Subcutaneous abdominal adipose tissue (tissue), 5 donors: ENCODE results near the gene HMGN1.
"Not testable (repeated sequence)": the region's sequence is repeated elsewhere in the genome, so short reads cannot be mapped to it uniquely, and the experiment has no call there.

ENCODE experiments used
- H3K27ac ChIP-seq: one replicate; pipeline ENCODE4 v1.7.0; 2013; ENCODE audit warnings: low read depth, mild to moderate bottlenecking, inconsistent platforms, low read length, moderate library complexity
- H3K27me3 ChIP-seq, 5 donors: one replicate each; pipeline ENCODE4 v1.7.0; 2013; ENCODE audit warnings: low read length in 5 of 5, inconsistent platforms in 1 of 5; ENCODE audit not compliant: control insufficient read depth in 5 of 5, insufficient read depth in 4 of 5
- H3K36me3 ChIP-seq, 5 donors: one replicate each; pipeline ENCODE4 v1.7.0; 2013; ENCODE audit warnings: low read length in 5 of 5; ENCODE audit not compliant: control insufficient read depth in 5 of 5, insufficient read depth in 5 of 5
- H3K4me1 ChIP-seq, 5 donors: one replicate each; pipeline ENCODE4 v1.7.0; 2013; ENCODE audit warnings: low read length in 5 of 5, mild to moderate bottlenecking in 3 of 5, moderate library complexity in 1 of 5; ENCODE audit not compliant: control insufficient read depth in 5 of 5, insufficient read depth in 5 of 5
- H3K4me3 ChIP-seq, 5 donors: one replicate each; pipeline ENCODE4 v1.7.0; 2013; ENCODE audit warnings: low read length in 5 of 5, low read depth in 1 of 5
- H3K9ac ChIP-seq, 5 donors: one replicate each; pipeline ENCODE4 v1.7.0; 2013; ENCODE audit warnings: low read length in 5 of 5, mild to moderate bottlenecking in 4 of 5, moderate library complexity in 3 of 5
- H3K9me3 ChIP-seq, 5 donors: one replicate each; pipeline ENCODE4 v1.7.0; 2013; ENCODE audit warnings: low read length in 5 of 5; ENCODE audit not compliant: control insufficient read depth in 5 of 5
- donor health status: healthy.
- donor health status: healthy.
- donor health status: healthy.
- donor health status: healthy.
- donor health status: healthy.

The HMGN1 gene

DNA sequence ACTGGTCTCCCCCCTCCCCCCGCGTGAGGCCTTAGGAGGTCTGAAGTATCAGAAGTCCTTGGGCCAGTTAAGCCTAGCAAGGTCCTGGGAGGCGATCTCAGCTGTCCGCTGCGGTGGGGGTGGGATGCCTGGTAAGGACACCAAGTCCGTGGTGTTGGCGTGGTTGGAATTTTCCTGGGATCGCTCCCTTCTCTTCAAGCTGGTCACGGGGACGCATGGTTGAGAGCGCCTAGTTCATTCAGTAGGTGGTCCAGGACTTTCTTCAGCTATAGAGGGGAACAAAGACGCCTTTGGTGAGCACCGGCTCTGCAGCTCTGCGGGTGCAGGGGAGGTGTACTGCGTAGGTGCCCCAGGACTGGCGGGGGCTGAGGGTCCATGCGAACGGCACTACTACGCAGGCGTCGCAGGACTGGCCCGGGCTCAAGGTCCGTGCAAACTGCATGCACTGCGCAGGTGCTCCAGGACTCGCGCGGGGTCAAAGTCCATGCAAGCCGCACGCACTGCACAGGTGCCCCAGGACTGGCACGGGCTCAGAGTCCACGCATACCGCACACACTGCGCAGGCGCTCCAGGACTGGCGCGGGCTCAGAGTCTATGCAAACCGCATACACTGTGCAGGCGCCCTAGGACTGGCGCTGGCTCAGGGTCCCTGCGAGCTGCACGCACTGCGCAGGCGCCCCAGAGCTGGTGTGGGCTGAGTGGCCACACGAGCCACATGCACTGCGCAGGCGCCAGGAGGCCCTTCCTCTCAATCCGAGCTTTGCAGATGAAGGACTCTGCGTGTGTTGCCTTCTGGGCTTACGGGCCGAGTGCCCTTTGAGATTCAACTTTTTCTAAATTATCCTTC, 36.6 kb upstream of the HMGN1 start:
- Histone ChIP-seq H3K4me1 (peaks cover 2 to 45% (median 40%) of the 10 kb centered on the region in 5 donors), H3K9ac (peak overlapping the region in 3 of 5 donors; percentile 26 to 33 (median 29))

DNA sequence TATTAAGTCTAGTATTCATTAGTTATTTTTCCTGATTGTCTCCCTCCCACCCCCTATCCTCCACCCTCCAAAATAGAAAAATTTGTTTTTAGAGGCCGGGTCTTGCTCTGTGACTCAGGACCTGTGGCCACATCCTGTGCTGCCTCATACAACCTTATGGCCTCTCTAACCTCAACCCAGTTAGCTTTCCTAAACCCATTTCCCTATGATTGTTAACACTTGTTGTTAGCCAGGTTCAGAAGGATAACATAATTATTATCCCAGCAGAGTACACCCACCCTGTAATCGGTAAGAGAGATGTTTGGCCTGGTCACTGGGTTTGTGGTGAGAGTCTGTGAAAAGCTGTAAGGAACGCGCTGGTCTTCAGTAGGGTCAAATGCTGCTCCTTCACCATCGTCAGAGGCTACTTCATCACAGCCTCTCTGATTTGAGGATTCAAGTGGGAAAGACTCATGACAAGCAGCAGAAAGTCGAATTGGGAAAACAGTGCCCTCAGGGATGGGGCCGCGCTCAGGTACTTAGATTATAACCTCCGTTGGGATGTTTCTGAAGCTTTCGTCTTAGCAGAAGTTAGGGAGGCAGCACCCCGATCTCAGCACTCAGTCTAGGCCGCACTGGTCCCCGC, 35.9 kb upstream of the HMGN1 start:
- Histone ChIP-seq H3K9ac (no peak overlapping the region), H3K27ac (no peak overlapping the region), H3K4me3 (no peak overlapping the region), H3K9me3 (no peaks in the 10 kb centered on the region), H3K27me3 (no peaks in the 10 kb centered on the region), H3K4me1 (peaks cover 2 to 49% (median 43%) of the 10 kb centered on the region in 5 donors), H3K36me3 (no peaks in the 10 kb centered on the region)

More for the DNA sequence above, 36.6 kb upstream of the HMGN1 start:
- Histone ChIP-seq H3K36me3 (peaks cover 0 to 2% (median 0%) of the 10 kb centered on the region in 5 donors), H3K27ac (peak overlapping the region; percentile 30), H3K27me3 (no peaks in the 10 kb centered on the region), H3K9me3 (no peaks in the 10 kb centered on the region), H3K4me3 (peak overlapping the region; percentile 56 to 69 (median 61))

DNA sequence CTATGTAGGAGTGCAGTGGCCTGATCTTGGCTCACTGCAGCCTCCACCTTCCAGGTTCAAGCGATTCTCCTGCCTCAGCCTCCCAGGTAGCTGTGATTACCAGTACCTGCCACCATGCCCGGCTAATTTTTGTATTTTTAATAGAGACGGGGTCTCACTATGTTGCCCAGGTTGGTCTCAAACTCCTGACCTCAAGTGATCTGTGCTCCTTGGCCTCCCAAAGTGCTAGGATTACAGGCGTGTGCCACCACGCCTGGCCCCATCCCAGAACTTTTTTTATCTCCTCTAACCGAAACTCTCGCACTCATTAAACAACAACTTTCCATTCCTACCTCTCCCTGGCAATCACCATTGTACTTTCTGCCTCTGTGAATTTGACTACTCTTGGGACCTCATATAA, 33.2 kb upstream of the HMGN1 start:
- not testable (repeated sequence) for H3K9me3 ChIP-seq, H3K9ac ChIP-seq, H3K27ac ChIP-seq, H3K4me3 ChIP-seq, H3K27me3 ChIP-seq, H3K36me3 ChIP-seq
- peaks cover 2 to 38% (median 30%) of the 10 kb centered on the region in 5 donors for H3K4me1 ChIP-seq

DNA sequence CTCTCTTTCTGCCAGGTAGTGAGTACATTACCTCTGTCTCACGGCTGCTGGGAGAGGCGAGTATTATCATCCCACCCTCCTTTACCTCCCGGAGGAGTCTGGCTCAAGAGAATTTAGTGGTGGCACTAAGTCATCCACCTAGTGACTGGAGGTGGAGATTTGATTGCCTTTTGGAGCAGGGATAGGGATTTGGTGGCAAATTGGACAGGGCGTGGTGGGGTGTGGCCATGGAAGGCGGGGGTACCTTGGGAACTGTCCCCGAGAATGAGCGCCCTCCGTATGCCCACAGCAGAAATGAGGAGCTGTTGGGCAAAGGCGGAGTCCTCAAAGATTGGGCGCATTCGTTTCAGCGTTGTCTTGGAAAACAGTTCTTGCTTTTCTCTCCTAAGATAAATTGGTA, 32.1 kb upstream of the HMGN1 start:
- Histone ChIP-seq H3K27ac (peak overlapping the region; percentile 68), H3K9me3 (no peaks in the 10 kb centered on the region), H3K4me1 (peaks cover 2 to 28% (median 21%) of the 10 kb centered on the region in 5 donors), H3K27me3 (no peaks in the 10 kb centered on the region), H3K9ac (peak overlapping the region in 4 of 5 donors; percentile 56 to 86 (median 77)), H3K4me3 (peak overlapping the region; percentile 74 to 93 (median 77)), H3K36me3 (no peaks in the 10 kb centered on the region)

DNA sequence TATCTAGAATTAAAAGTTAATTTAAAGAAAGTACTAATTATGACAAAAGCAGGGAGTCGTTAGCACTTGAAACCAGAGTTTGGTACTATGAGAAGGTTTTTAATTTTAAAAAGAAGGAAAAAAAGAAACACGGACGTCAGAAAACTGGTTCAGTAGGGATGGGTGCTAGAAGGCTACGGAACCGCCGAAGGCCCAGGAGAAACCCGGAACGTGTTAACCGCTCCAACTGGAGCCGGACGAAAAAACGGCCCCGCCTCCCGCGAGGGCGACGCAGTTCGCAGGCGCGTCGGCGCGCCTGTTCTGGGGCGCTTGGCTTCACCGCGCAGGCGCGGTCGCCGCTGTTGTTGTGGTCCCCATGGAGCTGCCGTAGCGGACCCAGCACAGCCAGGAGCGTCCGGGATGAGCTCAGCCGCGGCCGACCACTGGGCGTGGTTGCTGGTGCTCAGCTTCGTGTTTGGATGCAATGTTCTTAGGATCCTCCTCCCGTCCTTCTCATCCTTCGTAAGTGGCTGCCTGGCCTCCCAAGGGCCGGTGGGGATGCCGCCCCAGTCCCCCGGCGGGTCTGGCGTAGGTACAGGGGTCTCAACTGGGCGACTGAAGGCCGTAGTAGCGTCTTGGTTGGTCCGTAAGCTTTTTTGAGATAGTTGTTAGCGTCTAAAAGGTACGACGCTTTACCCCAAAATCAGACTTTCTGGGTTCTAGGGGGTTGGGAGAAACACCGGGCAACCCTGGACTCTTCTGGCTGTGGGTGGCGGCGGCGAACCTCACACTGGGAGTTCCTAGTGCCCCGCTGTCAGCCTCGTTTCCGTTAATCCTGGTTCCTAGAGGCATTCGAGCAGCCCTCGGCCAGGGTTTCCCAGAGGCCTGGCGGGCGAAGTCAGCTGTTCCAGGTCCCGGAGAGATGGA, 31.4 kb upstream of the HMGN1 start:
- H3K4me1 ChIP-seq: peaks cover 2 to 21% (median 16%) of the 10 kb centered on the region in 5 donors
- peak overlapping the region; percentile 74 to 93 (median 77) for H3K4me3 ChIP-seq
- peak overlapping the region; percentile 56 to 86 (median 78) for H3K9ac ChIP-seq
- peak overlapping the region; percentile 68 for H3K27ac ChIP-seq
- H3K27me3 ChIP-seq: no peaks in the 10 kb centered on the region
- H3K36me3 ChIP-seq: no peaks in the 10 kb centered on the region
- no peaks in the 10 kb centered on the region for H3K9me3 ChIP-seq

DNA sequence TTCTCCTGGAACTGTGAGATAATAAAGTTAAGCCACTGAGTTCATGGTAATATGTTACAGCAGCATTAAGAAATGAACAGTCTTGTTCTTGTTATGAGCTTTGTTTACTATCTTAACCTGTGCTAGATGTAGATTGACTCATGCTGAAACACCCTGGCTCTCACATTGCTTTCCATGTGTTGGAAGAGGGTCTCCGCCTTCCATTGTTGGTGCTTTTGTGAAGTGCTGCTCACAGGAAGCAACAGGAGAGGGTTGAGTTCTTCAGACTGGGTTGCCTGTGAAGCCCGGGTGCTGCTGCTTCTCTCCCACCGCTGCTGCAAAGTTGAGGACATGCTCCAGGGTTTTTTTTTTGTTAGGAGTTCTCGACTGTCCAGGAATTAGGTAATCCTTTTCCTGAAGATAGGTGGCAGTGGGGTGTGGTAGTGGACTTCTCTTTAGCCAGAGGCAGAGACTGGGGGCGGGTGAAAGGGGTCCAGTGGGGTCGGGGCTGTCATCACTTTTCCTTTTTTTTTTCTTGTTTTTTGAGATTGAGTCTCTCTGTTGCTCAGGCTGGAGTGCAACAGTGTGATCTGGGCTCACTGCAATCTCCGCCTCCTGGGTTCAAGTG, 28.7 kb upstream of the HMGN1 start:
- Histone ChIP-seq H3K27me3 (peaks cover 0 to 2% (median 0%) of the 10 kb centered on the region in 5 donors), H3K36me3 (no peaks in the 10 kb centered on the region), H3K4me1 (peaks cover 2 to 18% (median 15%) of the 10 kb centered on the region in 5 donors), H3K9ac (no peak overlapping the region), H3K4me3 (no peak overlapping the region), H3K9me3 (no peaks in the 10 kb centered on the region), H3K27ac (no peak overlapping the region)

DNA sequence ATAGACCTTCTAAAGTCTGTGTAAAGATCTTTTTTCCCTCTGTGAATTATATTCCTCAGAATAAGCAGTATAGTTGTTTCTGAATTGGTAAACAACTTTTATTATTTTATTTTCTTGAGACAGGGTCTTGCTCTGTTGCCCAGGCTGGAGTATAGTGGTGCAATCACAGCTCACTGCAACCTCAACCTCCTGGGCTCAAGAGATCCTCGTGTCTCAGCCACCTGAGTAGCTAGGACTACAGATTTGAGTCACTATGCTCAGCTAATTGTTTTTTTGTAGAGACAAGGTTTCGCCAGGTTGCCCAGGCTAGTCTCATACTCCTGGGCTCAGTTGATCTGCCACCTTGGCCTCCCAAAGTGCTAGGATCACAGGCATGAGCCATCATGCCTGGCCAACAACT, 26.6 kb upstream of the HMGN1 start:
- Histone ChIP-seq H3K9me3 (no peaks in the 10 kb centered on the region), H3K27ac (no peak overlapping the region), H3K4me3 (no peak overlapping the region), H3K9ac (no peak overlapping the region), H3K36me3 (no peaks in the 10 kb centered on the region), H3K27me3 (peaks cover 0 to 2% (median 0%) of the 10 kb centered on the region in 5 donors), H3K4me1 (peaks cover 0 to 10% (median 7%) of the 10 kb centered on the region in 5 donors)

DNA sequence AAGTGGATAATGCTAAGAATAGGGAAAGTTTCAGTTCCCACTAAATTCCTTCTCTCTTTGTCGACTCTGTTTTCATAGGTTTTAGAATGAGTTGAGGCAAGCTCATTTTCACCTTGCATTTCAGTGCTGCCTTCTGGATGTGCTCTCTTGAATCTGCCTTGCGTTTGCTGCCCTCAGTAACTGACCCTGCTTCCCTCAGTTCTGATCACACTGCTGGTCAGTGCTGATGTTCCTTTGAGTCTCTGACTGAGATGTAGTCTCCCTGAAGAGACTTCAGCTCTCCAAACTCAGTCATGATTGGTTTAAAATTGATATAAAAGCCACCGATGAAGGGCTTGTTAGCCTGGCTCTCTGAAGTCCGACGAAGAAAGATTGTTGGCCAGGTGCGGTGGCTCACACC, 25.2 kb upstream of the HMGN1 start:
- H3K9ac ChIP-seq: no peak overlapping the region
- peaks cover 0 to 7% (median 3%) of the 10 kb centered on the region in 5 donors for H3K4me1 ChIP-seq

DNA sequence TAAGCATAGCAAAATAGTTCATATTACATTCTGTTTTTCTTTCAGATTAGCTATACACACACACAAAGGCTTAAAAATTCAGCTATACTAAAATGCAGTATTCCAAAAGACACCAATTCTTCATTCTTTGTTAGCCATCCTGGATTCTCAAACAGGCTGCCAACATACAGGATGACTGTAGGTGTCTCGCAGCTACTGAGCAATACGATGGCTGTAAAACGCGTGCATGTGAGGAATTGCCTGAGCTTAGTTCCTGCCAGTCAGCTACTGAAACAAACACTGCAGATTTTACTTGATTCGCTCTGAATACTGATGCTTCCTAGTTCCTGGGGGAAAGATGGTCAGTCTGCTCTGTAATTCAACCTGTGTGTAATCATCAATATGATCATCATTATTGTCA, 24.7 kb upstream of the HMGN1 start:
- Histone ChIP-seq H3K36me3 (no peaks in the 10 kb centered on the region), H3K4me3 (no peak overlapping the region), H3K27me3 (peaks cover 0 to 2% (median 0%) of the 10 kb centered on the region in 5 donors), H3K9me3 (no peaks in the 10 kb centered on the region), H3K4me1 (peaks cover 0 to 7% (median 3%) of the 10 kb centered on the region in 5 donors), H3K9ac (no peak overlapping the region), H3K27ac (no peak overlapping the region)

More for the DNA sequence above, 25.2 kb upstream of the HMGN1 start:
- no peak overlapping the region for H3K27ac ChIP-seq
- peaks cover 0 to 2% (median 0%) of the 10 kb centered on the region in 5 donors for H3K27me3 ChIP-seq
- H3K36me3 ChIP-seq: no peaks in the 10 kb centered on the region
- H3K9me3 ChIP-seq: no peaks in the 10 kb centered on the region
- H3K4me3 ChIP-seq: no peak overlapping the region
